Progenitor cell of endocrine pancreas (in vitro differentiated cells): Measurements from ENCODE around the gene FGFR2. TPM values are rescaled to one million over a fixed set of nuclear protein-coding genes. Genes with fewer than 3 reads are reported as not detected.

ENCODE experiments used
- DNase-seq: peaks from one replicate; pipeline ENCODE4 v3.0.0; 2021; ENCODE audit warnings: low spot score; ENCODE audit not compliant: unreplicated experiment
- H3K27ac Mint-ChIP-seq: 2 replicates; pipeline ENCODE4 v1.8.0; 2021; ENCODE audit warnings: mild to moderate bottlenecking, moderate library complexity, mixed read lengths
- H3K27me3 Mint-ChIP-seq: 2 replicates; pipeline ENCODE4 v1.8.0; 2021; ENCODE audit warnings: mixed read lengths
- H3K36me3 Mint-ChIP-seq: 2 replicates; pipeline ENCODE4 v1.8.0; 2022; ENCODE audit warnings: mixed read lengths; ENCODE audit not compliant: insufficient read depth
- H3K4me1 Mint-ChIP-seq: 2 replicates; pipeline ENCODE4 v1.8.0; 2021; ENCODE audit warnings: low read depth, mixed read lengths
- H3K4me3 Mint-ChIP-seq: 2 replicates; pipeline ENCODE4 v1.8.0; 2021; ENCODE audit warnings: low read depth, mild to moderate bottlenecking, moderate library complexity, mixed read lengths
- H3K9me3 Mint-ChIP-seq: 2 replicates; pipeline ENCODE4 v1.8.0; 2021; ENCODE audit warnings: low read depth, mixed read lengths
- CTCF ChIP-seq: fragments of 200-600 bp; sonication (generic); IDR thresholded peaks from one replicate; pipeline ENCODE4 v1.5.0; 2021; ENCODE audit warnings: antibody characterized with exemption, mild to moderate bottlenecking; ENCODE audit not compliant: unreplicated experiment
- total RNA-seq: library from RNA; stranded (reverse); gene quantifications from 2 replicates; pipeline ENCODE4 v1.2.1, GENCODE V29; 2021

FGFR2 gene
- total RNA-seq, 1 donor from 2014 or later, result 146 TPM

- Mint-ChIP-seq H3K4me1 (peaks cover 60% of the 10 kb centered on the region), H3K27ac (peak overlapping the region; percentile 84), H3K36me3 (no peaks in the 10 kb centered on the region), H3K27me3 (no peaks in the 10 kb centered on the region), H3K9me3 (peaks cover 3% of the 10 kb centered on the region), H3K4me3 (no peak overlapping the region)
- no peak for DNase-seq
- TF ChIP-seq CTCF, result no peak
Measured at GRCh38 chr10:121452581-121452980, 145.7 kb downstream of the FGFR2 start.

- H3K4me1 Mint-ChIP-seq, result peaks cover 63% of the 10 kb centered on the region
- no peaks in the 10 kb centered on the region for H3K9me3 Mint-ChIP-seq
- no peak for DNase-seq
- no peak for TF ChIP-seq CTCF
- peak overlapping the region; percentile 96 for H3K27ac Mint-ChIP-seq
- H3K36me3 Mint-ChIP-seq, result no peaks in the 10 kb centered on the region
- H3K27me3 Mint-ChIP-seq, result no peaks in the 10 kb centered on the region
- no peak overlapping the region for H3K4me3 Mint-ChIP-seq
Measured at GRCh38 chr10:121450247-121450646, 148.0 kb downstream of the FGFR2 start.

GRCh38 chr10:121449482-121449924 is 148.7 kb downstream of the FGFR2 start:
- H3K27ac Mint-ChIP-seq, result peak overlapping the region; percentile 96
- DNase-seq, result no peak

GRCh38 chr10:121448766-121449421 is 149.3 kb downstream of the FGFR2 start:
- peak overlapping the region; percentile 96 for H3K27ac Mint-ChIP-seq
- H3K4me1 Mint-ChIP-seq, result peaks cover 69% of the 10 kb centered on the region
- no peaks in the 10 kb centered on the region for H3K36me3 Mint-ChIP-seq
- no peaks in the 10 kb centered on the region for H3K27me3 Mint-ChIP-seq
- H3K4me3 Mint-ChIP-seq, result peak overlapping the region; percentile 51
- no peaks in the 10 kb centered on the region for H3K9me3 Mint-ChIP-seq
- no peak for DNase-seq
- no peak for TF ChIP-seq CTCF

More at GRCh38 chr10:121449482-121449924, 148.7 kb downstream of the FGFR2 start:
- Mint-ChIP-seq H3K4me3 (peak overlapping the region; percentile 51), H3K4me1 (peaks cover 67% of the 10 kb centered on the region), H3K9me3 (no peaks in the 10 kb centered on the region), H3K36me3 (no peaks in the 10 kb centered on the region), H3K27me3 (no peaks in the 10 kb centered on the region)
- TF ChIP-seq CTCF, result no peak

GRCh38 chr10:121444520-121445165 is 153.6 kb downstream of the FGFR2 start:
- TF ChIP-seq CTCF, result no peak
- no peak overlapping the region for H3K4me3 Mint-ChIP-seq
- no peaks in the 10 kb centered on the region for H3K27me3 Mint-ChIP-seq
- no peak for DNase-seq
- peak overlapping the region; percentile 9 for H3K27ac Mint-ChIP-seq
- no peaks in the 10 kb centered on the region for H3K36me3 Mint-ChIP-seq
- H3K9me3 Mint-ChIP-seq, result no peaks in the 10 kb centered on the region
- H3K4me1 Mint-ChIP-seq, result peaks cover 41% of the 10 kb centered on the region
